ENCODE data around the gene SHD.
A peak's percentile ranks its signal among the peaks of the same experiment; 100 is the strongest.
"Not testable (repeated sequence)": the region's sequence is repeated elsewhere in the genome, so short reads cannot be mapped to it uniquely, and the experiment has no call there.

The SHD gene

DNA sequence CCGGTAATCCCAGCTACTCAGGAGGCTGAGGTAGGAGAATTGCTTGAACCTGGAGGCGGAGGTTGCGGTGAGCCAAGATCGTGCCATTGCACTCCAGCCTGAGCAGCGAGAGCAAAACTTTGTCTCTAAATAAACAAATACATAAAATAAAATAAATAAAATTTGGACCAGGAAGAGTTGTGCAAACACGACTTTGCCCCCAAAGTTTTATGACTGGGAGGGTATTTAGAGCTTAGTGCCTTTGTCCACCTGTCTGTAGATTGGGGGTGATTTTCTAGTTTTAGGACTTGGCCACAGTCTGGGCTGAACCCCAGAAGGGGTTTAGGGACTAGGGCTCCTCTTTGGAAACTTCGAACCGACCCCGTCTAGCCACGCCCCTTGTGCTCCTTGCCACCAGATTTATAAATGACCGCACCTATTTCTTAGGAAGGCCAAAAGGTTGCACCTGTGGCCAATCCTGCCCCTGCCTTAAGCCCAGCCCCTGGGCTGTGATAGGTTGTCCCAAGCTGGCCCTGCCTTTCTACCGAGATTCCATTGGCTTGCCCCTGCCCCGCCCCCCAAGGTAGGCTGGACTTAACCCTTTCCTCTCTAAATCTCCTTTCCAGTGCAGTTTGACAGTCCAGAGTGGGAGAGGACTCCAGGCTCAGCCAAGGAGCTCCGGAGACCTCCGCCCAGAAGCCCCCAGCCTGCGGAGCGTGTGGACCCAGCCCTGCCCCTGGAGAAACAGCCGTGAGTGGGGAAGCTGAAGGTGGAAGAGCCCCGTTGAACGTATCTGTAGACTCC, 5.3 kb downstream of the SHD start:
- H3K36me3 Mint-ChIP-seq: no peaks in the 10 kb centered on the region
- H3K4me1 Mint-ChIP-seq: peaks cover 4% of the 10 kb centered on the region
- H3K4me3 Mint-ChIP-seq: no peak overlapping the region
- no peaks in the 10 kb centered on the region for H3K9me3 Mint-ChIP-seq
- H3K27ac Mint-ChIP-seq: no peak overlapping the region
- H3K27me3 Mint-ChIP-seq: peaks cover 3% of the 10 kb centered on the region

DNA sequence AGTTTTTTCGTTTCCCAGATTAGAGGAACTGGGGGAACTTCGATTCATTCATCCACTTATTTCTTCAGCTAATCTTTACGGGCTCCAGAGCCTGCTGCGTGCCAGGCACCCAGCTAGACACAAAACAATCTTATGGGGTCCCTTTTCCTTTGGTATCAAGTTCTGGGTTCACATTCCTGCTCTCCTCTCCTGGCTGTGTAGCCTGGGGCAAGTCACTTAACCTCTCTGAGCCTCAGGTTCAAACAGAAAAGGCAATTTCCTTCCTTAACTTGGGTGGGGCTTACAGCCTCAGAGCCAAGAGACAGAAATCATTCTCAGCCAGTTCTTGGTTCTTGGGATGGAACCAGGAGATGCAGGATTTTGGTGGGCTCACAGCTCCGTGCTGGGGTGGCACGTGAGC, 5.9 kb downstream of the SHD start:
- Mint-ChIP-seq H3K4me3 (no peak overlapping the region), H3K9me3 (no peaks in the 10 kb centered on the region), H3K36me3 (no peaks in the 10 kb centered on the region), H3K27ac (no peak overlapping the region), H3K27me3 (peaks cover 1% of the 10 kb centered on the region), H3K4me1 (peaks cover under 1% of the 10 kb centered on the region)

DNA sequence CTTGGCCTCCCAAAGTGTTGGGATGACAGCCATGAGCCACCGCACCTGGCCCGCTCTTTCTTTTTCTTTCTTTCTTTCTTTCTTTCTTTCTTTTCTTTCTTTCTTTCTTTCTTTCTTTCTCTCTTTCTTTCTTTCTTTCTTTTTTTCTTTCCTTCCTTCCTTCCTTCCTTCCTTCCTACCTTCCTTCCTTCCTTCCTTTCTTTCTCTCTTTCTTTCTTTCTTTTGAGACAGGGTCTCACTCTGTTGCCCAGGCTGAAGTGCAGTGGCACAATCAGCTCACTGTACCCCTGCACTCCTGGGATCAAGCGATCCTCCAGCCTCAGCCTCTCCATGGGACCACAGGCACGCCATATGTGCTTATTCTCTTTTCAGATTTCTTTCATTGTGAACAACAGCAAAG, 7.1 kb downstream of the SHD start:
- not testable (repeated sequence) for H3K36me3 Mint-ChIP-seq, H3K27me3 Mint-ChIP-seq, H3K27ac Mint-ChIP-seq, H3K9me3 Mint-ChIP-seq, H3K4me3 Mint-ChIP-seq, H3K4me1 Mint-ChIP-seq

DNA sequence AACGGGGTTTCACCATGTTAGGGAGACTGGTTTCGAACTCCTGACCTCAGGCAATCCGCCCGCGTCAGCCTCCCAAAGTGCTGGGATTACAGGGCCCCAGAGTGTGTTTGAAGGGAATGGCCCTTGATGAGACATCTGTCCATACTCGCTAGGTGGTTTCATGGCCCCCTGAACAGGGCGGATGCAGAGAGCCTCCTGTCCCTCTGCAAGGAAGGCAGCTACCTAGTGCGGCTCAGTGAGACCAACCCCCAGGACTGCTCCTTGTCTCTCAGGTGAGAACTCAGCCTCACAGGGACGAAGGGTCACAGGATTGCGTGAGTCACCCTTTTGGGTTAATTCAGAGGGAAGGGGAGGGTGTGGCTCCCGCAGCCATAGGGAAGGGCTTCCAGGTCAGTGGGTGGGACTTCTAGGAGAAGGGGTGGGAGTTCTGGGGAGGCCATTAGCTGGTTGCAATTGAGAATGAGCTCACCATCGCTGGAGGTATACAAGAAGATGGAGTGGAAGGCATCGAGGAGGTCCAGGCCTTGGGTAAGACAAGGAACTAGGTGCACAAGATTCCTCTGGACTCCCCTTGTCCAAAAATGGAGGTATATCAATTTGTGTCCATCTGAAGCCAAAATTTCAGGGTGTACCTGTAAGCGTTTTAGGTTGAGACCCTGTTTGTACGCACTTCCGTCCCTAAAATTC, 9.2 kb downstream of the SHD start:
- Mint-ChIP-seq H3K27ac (no peak overlapping the region), H3K27me3 (no peaks in the 10 kb centered on the region), H3K9me3 (no peaks in the 10 kb centered on the region), H3K4me1 (no peaks in the 10 kb centered on the region), H3K4me3 (no peak overlapping the region), H3K36me3 (no peaks in the 10 kb centered on the region)

DNA sequence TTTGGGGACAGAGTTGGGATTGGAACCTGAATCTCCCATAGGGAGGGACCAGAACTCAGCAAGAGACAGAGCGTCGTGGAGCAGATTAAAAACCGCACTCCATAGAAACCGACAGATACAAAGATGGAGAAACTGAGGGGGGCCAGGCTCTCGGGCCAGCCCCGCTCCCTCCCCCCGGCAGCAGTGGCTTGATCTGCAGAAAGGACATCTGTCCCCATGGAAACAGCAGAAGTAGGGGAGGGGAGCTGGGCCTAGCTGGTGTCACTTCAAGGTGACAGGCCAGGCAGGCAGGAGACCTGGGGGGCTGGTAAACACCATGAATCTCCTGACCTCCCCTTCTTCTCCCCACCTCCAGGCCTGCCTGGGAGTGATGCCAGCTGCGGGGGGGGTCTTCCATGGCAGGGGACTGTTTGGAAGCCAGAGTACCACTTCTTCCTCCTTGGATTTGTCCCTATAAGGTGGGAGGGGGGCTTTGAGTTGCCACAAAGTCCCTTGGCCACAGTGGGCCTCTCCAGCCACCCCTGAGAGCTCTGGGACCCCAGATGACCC, 12.2 kb downstream of the SHD start:
- no peaks in the 10 kb centered on the region for H3K9me3 Mint-ChIP-seq
- no peak overlapping the region for H3K4me3 Mint-ChIP-seq
- no peaks in the 10 kb centered on the region for H3K27me3 Mint-ChIP-seq
- H3K36me3 Mint-ChIP-seq: no peaks in the 10 kb centered on the region
- H3K4me1 Mint-ChIP-seq: no peaks in the 10 kb centered on the region
- H3K27ac Mint-ChIP-seq: no peak overlapping the region

DNA sequence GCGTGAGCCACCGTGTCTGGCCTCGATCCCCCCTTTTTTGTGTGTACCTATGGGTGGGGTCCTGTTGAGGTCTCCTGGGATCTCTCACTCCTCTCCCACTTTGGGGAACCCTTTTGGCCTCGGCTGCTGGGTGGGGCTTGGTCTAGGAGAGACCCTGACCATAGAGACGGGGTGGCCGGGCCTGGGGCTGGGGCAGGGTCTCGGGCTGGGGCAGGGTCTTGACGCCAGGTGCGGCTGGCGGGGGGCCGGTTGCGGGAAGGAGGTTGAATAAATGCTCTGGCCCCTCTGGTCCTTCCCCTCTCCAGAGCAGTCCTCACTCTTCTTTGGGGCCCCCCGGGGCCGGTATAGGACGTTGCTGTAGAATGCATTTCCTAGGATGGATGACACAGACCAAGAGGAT, 13.4 kb downstream of the SHD start:
- Mint-ChIP-seq H3K27me3 (no peaks in the 10 kb centered on the region), H3K4me3 (no peak overlapping the region), H3K4me1 (no peaks in the 10 kb centered on the region), H3K27ac (no peak overlapping the region), H3K36me3 (no peaks in the 10 kb centered on the region), H3K9me3 (no peaks in the 10 kb centered on the region)

DNA sequence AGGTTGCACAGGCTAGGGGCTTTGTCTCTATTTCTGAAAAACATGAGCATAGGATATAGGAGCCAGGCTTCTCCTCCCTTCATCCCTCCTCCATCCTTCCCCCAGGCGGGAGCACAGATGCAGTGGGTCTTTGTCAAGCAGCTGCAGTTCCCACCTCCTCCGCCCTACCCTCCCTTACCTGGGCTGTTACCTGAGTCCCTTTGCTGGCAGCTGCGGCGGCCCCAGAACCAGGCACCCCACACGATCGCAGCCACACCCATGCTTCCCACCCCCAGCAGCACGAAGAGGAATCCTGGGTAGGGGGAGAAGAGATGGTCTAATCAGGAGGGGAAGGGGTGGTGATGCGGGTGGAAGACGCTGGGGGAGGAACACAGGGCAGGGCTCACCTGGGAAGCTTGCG, 15.3 kb downstream of the SHD start:
- peaks cover 5% of the 10 kb centered on the region for H3K4me1 Mint-ChIP-seq
- H3K4me3 Mint-ChIP-seq: no peak overlapping the region
- H3K36me3 Mint-ChIP-seq: no peaks in the 10 kb centered on the region
- no peaks in the 10 kb centered on the region for H3K9me3 Mint-ChIP-seq
- no peaks in the 10 kb centered on the region for H3K27me3 Mint-ChIP-seq
- no peak overlapping the region for H3K27ac Mint-ChIP-seq

DNA sequence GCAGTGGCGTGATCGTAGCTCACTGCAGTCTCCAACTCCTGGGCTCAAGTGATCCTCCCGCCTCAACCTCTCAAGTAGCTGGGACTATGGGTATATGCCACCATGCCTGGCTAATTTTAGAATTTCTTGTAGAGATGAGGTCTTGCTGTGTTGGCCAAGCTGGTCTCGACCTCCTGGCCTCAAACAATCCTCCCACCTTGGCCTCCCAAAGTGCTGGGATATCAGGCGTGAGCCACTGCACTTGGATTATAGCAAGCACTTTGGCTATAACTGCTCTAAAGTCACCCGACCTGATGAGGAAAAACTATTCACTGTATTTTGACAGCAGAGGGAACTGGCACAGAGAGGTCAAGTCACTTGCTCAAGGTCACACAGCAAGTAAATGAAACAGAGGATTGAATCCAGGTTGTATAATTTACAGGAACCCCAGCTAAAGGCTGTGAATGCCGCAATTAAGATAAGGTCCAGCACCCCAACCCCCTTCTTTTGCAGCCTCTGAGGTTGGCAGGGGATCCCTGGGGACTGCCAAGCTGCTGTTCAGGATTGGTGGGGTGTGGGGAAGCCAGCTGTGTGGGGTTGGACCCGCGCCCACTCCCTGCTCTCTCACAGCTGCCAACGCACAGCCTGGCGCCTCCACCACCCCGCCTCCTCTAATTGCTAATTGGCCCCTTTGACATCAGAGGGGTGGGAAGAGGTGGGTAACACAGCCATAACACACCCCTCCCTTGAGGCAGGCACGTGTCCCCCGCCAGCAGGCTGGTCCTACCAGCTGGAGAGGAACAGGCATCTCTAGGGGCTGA, 17.1 kb downstream of the SHD start:
- Mint-ChIP-seq H3K4me1 (peaks cover 11% of the 10 kb centered on the region), H3K27ac (no peak overlapping the region), H3K4me3 (no peak overlapping the region), H3K9me3 (no peaks in the 10 kb centered on the region), H3K27me3 (no peaks in the 10 kb centered on the region), H3K36me3 (no peaks in the 10 kb centered on the region)

DNA sequence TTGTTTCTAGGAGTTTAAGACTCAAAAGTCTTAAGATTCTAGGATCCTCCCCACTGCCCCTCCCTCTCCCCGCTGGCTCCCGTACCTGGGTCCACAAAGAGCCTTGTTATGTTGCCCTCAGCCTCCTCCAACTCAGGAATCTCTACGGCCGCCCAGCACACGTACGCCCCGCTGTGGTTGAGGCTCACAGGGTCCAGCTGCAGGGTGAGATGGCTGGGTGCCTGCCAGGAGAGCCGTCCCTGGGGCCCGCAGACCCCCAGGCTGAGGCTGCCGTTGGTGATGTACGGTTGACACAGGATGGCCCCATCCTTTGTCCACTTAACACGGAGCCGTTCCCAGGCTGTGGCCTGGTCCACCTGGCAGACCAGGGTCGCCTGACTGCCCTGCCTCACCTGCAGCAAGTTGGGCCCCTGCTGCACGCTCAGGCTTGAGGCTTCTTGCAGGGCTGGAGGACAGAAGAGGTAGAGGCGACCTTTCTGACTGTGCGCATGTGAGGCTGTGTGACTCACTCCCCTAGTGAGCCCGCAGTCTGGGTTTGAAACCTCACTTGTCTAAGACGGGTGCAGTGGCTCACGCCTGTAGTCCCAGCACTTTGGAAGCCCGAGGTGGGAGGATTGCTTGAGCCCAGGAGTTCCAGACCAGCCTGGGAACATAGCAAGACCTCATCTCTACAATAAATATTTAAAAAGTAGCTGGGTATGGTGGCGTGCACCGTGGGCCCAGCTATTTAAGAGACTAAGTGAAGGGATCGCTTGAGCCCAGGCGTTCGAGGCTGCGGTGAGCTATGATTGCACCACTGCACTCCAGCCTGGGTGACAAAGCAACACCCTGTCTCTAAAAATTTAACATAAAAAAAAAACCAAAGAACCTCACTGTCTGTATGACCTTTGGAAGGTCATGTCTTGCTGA, 19.1 kb downstream of the SHD start:
- H3K27me3 Mint-ChIP-seq: no peaks in the 10 kb centered on the region
- H3K36me3 Mint-ChIP-seq: no peaks in the 10 kb centered on the region
- no peaks in the 10 kb centered on the region for H3K9me3 Mint-ChIP-seq
- H3K27ac Mint-ChIP-seq: peak overlapping the region; percentile 12
- H3K4me3 Mint-ChIP-seq: no peak overlapping the region
- H3K4me1 Mint-ChIP-seq: peaks cover 26% of the 10 kb centered on the region

DNA sequence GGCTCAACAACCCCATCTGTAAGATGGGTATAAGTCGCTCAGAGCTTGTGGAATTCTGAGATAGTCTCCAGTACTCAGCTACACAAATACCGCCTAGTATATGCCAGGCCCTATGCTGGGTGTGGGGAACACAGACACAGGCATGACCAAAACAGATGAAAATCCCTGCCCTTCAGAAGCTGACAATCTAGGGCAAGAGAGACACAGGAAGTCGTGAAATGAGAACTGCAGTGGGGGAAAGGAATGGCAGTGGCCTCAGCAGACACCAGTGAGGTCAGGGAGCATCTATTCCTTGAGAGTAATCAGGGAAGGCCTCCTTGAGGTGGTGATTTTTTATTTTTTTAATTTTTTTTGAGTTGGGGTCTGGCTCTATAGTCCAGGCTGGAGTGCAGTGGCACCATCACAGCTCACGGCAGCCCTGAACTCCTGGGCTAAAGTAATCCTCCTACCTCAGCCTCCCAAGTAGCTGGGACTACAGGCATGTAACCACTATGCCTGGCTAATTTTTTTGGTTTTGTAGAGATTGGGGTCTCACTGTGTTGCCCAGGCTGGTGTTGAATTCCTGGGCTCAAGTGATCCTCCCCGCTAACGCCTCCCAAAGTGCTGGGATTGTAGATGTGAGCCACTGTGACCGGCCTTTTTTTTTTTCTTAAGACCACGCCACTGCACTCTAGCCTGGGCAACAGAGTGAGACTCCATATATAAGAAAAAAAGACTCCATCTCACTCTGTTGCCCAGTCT, 19.9 kb downstream of the SHD start:
- H3K27me3 Mint-ChIP-seq: no peaks in the 10 kb centered on the region
- H3K27ac Mint-ChIP-seq: peak overlapping the region; percentile 12
- H3K4me3 Mint-ChIP-seq: no peak overlapping the region
- peaks cover 31% of the 10 kb centered on the region for H3K4me1 Mint-ChIP-seq
- no peaks in the 10 kb centered on the region for H3K36me3 Mint-ChIP-seq
- no peaks in the 10 kb centered on the region for H3K9me3 Mint-ChIP-seq

DNA sequence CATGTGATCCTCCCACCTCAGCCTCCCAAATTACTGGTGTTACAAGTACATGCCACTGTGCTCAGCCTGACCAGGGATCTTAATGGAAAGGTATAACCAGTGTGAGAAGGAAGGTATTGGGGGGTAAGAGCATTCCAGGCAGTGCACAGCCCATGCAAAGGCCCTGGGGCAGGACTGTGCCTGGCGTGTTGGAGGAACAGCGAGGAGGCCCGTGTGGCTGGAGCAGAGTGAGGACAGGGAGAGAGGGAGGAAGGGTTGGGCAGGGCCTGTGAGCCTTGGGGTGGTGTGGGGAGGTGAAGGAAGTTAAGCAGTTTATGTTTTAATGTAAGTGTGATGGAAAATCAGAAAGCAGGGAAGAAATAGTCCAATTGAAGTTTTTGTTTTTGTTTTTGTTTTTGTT, 21.5 kb downstream of the SHD start:
- Mint-ChIP-seq H3K27me3 (no peaks in the 10 kb centered on the region), H3K4me3 (peak overlapping the region; percentile 39), H3K4me1 (peaks cover 35% of the 10 kb centered on the region), H3K36me3 (no peaks in the 10 kb centered on the region), H3K27ac (peak overlapping the region; percentile 74), H3K9me3 (no peaks in the 10 kb centered on the region)

DNA sequence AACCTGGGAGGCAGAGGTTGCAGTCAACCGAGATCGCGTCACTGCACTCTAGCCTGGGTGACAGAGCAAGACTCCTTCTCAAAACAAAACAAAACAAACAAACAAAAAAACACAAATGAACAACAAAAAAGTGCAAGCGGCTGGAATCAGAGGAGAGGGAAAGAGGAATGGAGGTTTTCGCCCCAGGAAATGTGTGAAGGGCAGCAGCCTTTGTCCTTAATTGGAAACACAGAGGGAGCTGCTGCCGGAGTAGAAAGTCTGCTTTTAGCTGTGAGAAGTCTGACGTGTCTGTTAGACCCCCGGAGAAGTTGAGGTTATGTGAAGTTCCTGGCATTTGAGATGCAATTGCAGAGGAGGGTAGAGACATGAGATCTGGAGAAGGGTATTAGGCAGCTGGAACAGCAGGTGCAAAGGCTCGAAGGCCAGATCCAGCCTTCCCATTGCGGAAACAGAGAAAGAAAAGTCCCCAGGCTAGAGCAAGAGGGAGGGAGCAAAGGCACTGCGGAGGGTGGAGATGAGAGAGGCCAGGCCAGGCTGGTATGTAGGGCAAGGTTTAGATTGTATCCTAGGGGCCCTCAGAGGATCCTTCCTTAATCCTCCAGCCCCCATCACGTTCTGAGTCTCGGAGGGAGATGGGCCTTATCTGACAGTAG, 22.6 kb downstream of the SHD start:
- H3K27me3 Mint-ChIP-seq: no peaks in the 10 kb centered on the region
- H3K9me3 Mint-ChIP-seq: no peaks in the 10 kb centered on the region
- peak overlapping the region; percentile 96 for H3K27ac Mint-ChIP-seq
- peak overlapping the region; percentile 85 for H3K4me3 Mint-ChIP-seq
- peaks cover 35% of the 10 kb centered on the region for H3K4me1 Mint-ChIP-seq
- H3K36me3 Mint-ChIP-seq: no peaks in the 10 kb centered on the region

DNA sequence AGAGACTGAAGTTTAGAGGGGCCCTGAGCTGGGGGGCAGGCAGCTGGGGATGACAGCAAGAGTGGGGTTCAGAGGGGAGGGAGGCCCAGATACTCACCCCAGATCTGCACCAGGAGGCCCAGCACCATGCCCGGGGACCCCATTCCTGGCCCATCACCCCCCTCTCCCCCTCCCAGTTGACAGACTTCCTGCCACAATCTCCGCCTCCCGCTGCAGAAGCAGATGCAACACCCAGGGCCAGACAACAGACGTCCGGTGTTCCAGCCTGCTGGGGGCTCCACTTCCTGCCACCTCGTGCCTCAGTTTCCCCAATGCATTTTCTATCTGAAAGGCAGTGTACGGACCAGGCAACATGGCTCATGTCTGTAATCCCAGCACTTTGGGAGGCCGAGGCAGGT, 23.2 kb downstream of the SHD start, which contains the start of gene TMIGD2:
Gene TMIGD2 (minus strand): TSS at position 147 of the 398 bp plus-strand sequence. CDS start 4 bp downstream, at position 143.
- Mint-ChIP-seq H3K9me3 (no peaks in the 10 kb centered on the region), H3K4me3 (peak within 1 kb of the TSS; percentile 85), H3K27ac (peak within 1 kb of the TSS; percentile 96), H3K36me3 (no peaks in the 10 kb centered on the region), H3K4me1 (peaks cover 35% of the 10 kb centered on the region), H3K27me3 (no peaks in the 10 kb centered on the region)

Data from activated naive CD4-positive, alpha-beta T cell treated with anti-CD3 and anti-CD28 coated beads, Interleukin-2, amount 50 U/mL, for 24 hours (primary cell).